ENCODE data around the gene ABHD17C.

DNA sequence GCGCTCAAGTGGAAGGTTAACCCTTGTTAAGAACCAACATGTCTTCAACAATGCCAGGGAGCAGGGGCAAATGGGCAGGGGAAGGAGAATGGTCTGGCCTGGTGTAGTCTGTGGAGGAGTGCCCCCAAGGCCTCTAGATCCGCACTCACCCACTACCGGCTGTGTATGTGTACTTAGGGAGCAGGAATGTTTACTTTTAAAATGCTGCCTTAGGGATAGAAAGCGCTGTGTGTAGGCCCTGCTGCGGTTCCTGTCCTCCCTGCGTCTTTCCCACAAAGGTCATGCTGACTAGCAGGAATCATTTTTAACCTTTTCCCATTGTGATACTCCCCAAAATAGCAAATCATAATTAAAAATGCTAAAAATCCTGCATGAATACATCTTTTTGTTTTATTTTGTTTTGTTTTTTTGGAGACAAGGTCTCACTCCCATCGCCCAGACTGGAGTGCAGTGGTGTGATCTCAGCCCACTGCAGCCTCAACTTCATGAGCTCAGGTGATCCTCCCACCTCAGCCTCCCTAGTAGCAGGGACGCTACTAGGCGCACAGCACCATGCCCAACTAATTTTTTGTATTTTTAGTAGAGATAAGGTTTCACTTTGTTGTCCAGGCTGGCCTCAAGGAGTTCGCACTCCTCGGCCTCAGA lies 48.2 kb downstream of the ABHD17C start:
- TF ChIP-seq, protein P1, sequence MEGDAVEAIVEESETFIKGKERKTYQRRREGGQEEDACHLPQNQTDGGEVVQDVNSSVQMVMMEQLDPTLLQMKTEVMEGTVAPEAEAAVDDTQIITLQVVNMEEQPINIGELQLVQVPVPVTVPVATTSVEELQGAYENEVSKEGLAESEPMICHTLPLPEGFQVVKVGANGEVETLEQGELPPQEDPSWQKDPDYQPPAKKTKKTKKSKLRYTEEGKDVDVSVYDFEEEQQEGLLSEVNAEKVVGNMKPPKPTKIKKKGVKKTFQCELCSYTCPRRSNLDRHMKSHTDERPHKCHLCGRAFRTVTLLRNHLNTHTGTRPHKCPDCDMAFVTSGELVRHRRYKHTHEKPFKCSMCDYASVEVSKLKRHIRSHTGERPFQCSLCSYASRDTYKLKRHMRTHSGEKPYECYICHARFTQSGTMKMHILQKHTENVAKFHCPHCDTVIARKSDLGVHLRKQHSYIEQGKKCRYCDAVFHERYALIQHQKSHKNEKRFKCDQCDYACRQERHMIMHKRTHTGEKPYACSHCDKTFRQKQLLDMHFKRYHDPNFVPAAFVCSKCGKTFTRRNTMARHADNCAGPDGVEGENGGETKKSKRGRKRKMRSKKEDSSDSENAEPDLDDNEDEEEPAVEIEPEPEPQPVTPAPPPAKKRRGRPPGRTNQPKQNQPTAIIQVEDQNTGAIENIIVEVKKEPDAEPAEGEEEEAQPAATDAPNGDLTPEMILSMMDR (optimal IDR thresholded peaks at IDR 0.05 in 1 of 3, IDR thresholded peaks at IDR 0.05 in 1 of 3, conservative IDR thresholded peaks at IDR 0.05 in 1 of 3; ENCODE audit: extremely low read depth in 1 of 3, insufficient read depth in 2 of 3, low read length in 3 of 3): no peak
- no peak for TF ChIP-seq EZH2 (IDR thresholded peaks at IDR 0.05; ENCODE audit: low read length)

All from keratinocyte (primary cell).